Measurements from ENCODE around the gene TNIK. TPM values are rescaled to one million over a fixed set of nuclear protein-coding genes. Genes with fewer than 3 reads are reported as not detected.
A peak's percentile ranks its signal among the peaks of the same experiment; 100 is the strongest.

Gene TNIK
- total RNA-seq, 2 experiments from 2014 or later: 55.2 to 56.9 TPM

- peaks cover 45% of the 10 kb centered on the region for H3K4me1 Mint-ChIP-seq
- POLR2A ChIA-PET: no interaction called here
- peaks cover 12% of the 10 kb centered on the region for H3K9me3 Mint-ChIP-seq
- CTCF ChIA-PET: interaction anchor here (1.2 kb wide), 1 partner anchor 8 kb away, joined by 3 read pairs; no protein-coding TSS in a partner anchor
- H3K27ac Mint-ChIP-seq: no peak overlapping the region
- peaks cover 27% of the 10 kb centered on the region for H3K36me3 Mint-ChIP-seq (ENCODE audit: low read depth)
- no peaks in the 10 kb centered on the region for H3K27me3 Mint-ChIP-seq
- H3K4me3 Mint-ChIP-seq: no peak overlapping the region
- no peak for DNase-seq
Observed at GRCh38 chr3:171277456-171278298, 182.5 kb downstream of the TNIK start.

- no peak overlapping the region for H3K27ac Mint-ChIP-seq
- H3K4me1 Mint-ChIP-seq: peaks cover 47% of the 10 kb centered on the region
- H3K9me3 Mint-ChIP-seq: peaks cover 14% of the 10 kb centered on the region
- ChIA-PET POLR2A (no interaction called here), CTCF (no interaction called here)
- H3K36me3 Mint-ChIP-seq (ENCODE audit: low read depth): peaks cover 32% of the 10 kb centered on the region
- no peak overlapping the region for H3K4me3 Mint-ChIP-seq
- no peak for DNase-seq
- no peaks in the 10 kb centered on the region for H3K27me3 Mint-ChIP-seq
Observed at GRCh38 chr3:171276923-171277322, 183.3 kb downstream of the TNIK start.

- ChIA-PET CTCF (interaction anchor here (0.9 to 1.4 kb wide), 4 partner anchors 10 to 269 kb away, joined by 3 read pairs; no protein-coding TSS in a partner anchor), POLR2A (no interaction called here)
Observed at GRCh38 chr3:171274222-171274621, 186.0 kb downstream of the TNIK start.

GRCh38 chr3:171270541-171270940 is 189.7 kb downstream of the TNIK start:
- Mint-ChIP-seq H3K27me3 (no peaks in the 10 kb centered on the region), H3K4me1 (peaks cover 77% of the 10 kb centered on the region), H3K36me3 (ENCODE audit: low read depth) (peaks cover 24% of the 10 kb centered on the region), H3K9me3 (peaks cover 12% of the 10 kb centered on the region), H3K4me3 (no peak overlapping the region), H3K27ac (peak overlapping the region; percentile 61)
- ChIA-PET POLR2A (no interaction called here), CTCF (interaction anchor here (1.0 kb wide), 1 partner anchor 7 kb away, joined by 3 read pairs; no protein-coding TSS in a partner anchor)
- DNase-seq: no peak

More at GRCh38 chr3:171274222-171274621, 186.0 kb downstream of the TNIK start:
- peaks cover 29% of the 10 kb centered on the region for H3K36me3 Mint-ChIP-seq (ENCODE audit: low read depth)
- no peak for DNase-seq
- H3K4me1 Mint-ChIP-seq: peaks cover 61% of the 10 kb centered on the region
- H3K27ac Mint-ChIP-seq: no peak overlapping the region
- no peaks in the 10 kb centered on the region for H3K27me3 Mint-ChIP-seq
- H3K4me3 Mint-ChIP-seq: no peak overlapping the region
- peaks cover 13% of the 10 kb centered on the region for H3K9me3 Mint-ChIP-seq

- ChIA-PET POLR2A (no interaction called here), CTCF (interaction anchor here (0.8 to 1.7 kb wide), 4 partner anchors 8 to 24 kb away, joined by 3 to 6 read pairs (median 3); no protein-coding TSS in a partner anchor)
- peaks cover 17% of the 10 kb centered on the region for H3K36me3 Mint-ChIP-seq (ENCODE audit: low read depth)
- H3K9me3 Mint-ChIP-seq: peaks cover 6% of the 10 kb centered on the region
- H3K27me3 Mint-ChIP-seq: no peaks in the 10 kb centered on the region
- H3K4me1 Mint-ChIP-seq: peaks cover 75% of the 10 kb centered on the region
- DNase-seq: peak; percentile 28
- H3K4me3 Mint-ChIP-seq: peak overlapping the region; percentile 57
- peak overlapping the region; percentile 15 for H3K27ac Mint-ChIP-seq
Observed at GRCh38 chr3:171269542-171269941, 190.7 kb downstream of the TNIK start.

GRCh38 chr3:171268677-171269076 is 191.5 kb downstream of the TNIK start:
- ChIA-PET CTCF (interaction anchor here (0.7 to 1.7 kb wide), 4 partner anchors 10 to 80 kb away, joined by 3 to 6 read pairs (median 4); no protein-coding TSS in a partner anchor), POLR2A (no interaction called here)
- H3K27ac Mint-ChIP-seq: no peak overlapping the region
- H3K9me3 Mint-ChIP-seq: peaks cover 6% of the 10 kb centered on the region
- H3K4me3 Mint-ChIP-seq: no peak overlapping the region
- H3K36me3 Mint-ChIP-seq (ENCODE audit: low read depth): peaks cover 17% of the 10 kb centered on the region
- DNase-seq: no peak
- H3K4me1 Mint-ChIP-seq: peaks cover 67% of the 10 kb centered on the region
- no peaks in the 10 kb centered on the region for H3K27me3 Mint-ChIP-seq

GRCh38 chr3:171267104-171267503 is 193.1 kb downstream of the TNIK start:
- Mint-ChIP-seq H3K36me3 (ENCODE audit: low read depth) (peaks cover 8% of the 10 kb centered on the region), H3K27ac (peak overlapping the region; percentile 86), H3K9me3 (peaks cover 3% of the 10 kb centered on the region), H3K27me3 (no peaks in the 10 kb centered on the region), H3K4me3 (peak overlapping the region; percentile 1), H3K4me1 (peaks cover 73% of the 10 kb centered on the region)
- ChIA-PET POLR2A (no interaction called here), CTCF (interaction anchor here (0.7 to 1.3 kb wide), 2 partner anchors 13 to 24 kb away, joined by 3 read pairs; no protein-coding TSS in a partner anchor)
- DNase-seq: no peak

- peaks cover 3% of the 10 kb centered on the region for H3K9me3 Mint-ChIP-seq
- H3K27ac Mint-ChIP-seq: peak overlapping the region; percentile 86
- POLR2A ChIA-PET: no interaction called here
Observed at GRCh38 chr3:171266740-171267073, 193.5 kb downstream of the TNIK start.

GRCh38 chr3:171266034-171266739 is 194.0 kb downstream of the TNIK start:
- peak overlapping the region; percentile 86 for H3K27ac Mint-ChIP-seq
- ChIA-PET POLR2A (no interaction called here), CTCF (no interaction called here)
- H3K36me3 Mint-ChIP-seq (ENCODE audit: low read depth): peaks cover 7% of the 10 kb centered on the region
- DNase-seq: no peak
- peaks cover 78% of the 10 kb centered on the region for H3K4me1 Mint-ChIP-seq
- peaks cover 3% of the 10 kb centered on the region for H3K9me3 Mint-ChIP-seq
- no peaks in the 10 kb centered on the region for H3K27me3 Mint-ChIP-seq
- H3K4me3 Mint-ChIP-seq: peak overlapping the region; percentile 11

More at GRCh38 chr3:171266740-171267073, 193.5 kb downstream of the TNIK start:
- CTCF ChIA-PET: interaction anchor here (0.7 to 1.3 kb wide), 2 partner anchors 13 to 24 kb away, joined by 3 read pairs; no protein-coding TSS in a partner anchor
- H3K27me3 Mint-ChIP-seq: no peaks in the 10 kb centered on the region
- DNase-seq: no peak
- peaks cover 5% of the 10 kb centered on the region for H3K36me3 Mint-ChIP-seq (ENCODE audit: low read depth)
- H3K4me1 Mint-ChIP-seq: peaks cover 75% of the 10 kb centered on the region
- H3K4me3 Mint-ChIP-seq: peak overlapping the region; percentile 1

GRCh38 chr3:171264758-171265157 is 195.4 kb downstream of the TNIK start:
- H3K27me3 Mint-ChIP-seq: no peaks in the 10 kb centered on the region
- peaks cover 13% of the 10 kb centered on the region for H3K36me3 Mint-ChIP-seq (ENCODE audit: low read depth)
- H3K9me3 Mint-ChIP-seq: peaks cover 6% of the 10 kb centered on the region
- POLR2A ChIA-PET: no interaction called here
- CTCF ChIA-PET: interaction anchor here (1.4 kb wide), 1 partner anchor 15 kb away, joined by 3 read pairs; no protein-coding TSS in a partner anchor
- no peak for DNase-seq
- peaks cover 70% of the 10 kb centered on the region for H3K4me1 Mint-ChIP-seq
- H3K27ac Mint-ChIP-seq: no peak overlapping the region
- H3K4me3 Mint-ChIP-seq: no peak overlapping the region

- ChIA-PET POLR2A (no interaction called here), CTCF (interaction anchor here (0.5 to 1.4 kb wide), 2 partner anchors 12 to 18 kb away, joined by 3 to 6 read pairs; no protein-coding TSS in a partner anchor)
- no peaks in the 10 kb centered on the region for H3K27me3 Mint-ChIP-seq
- H3K36me3 Mint-ChIP-seq (ENCODE audit: low read depth): peaks cover 12% of the 10 kb centered on the region
- no peak overlapping the region for H3K27ac Mint-ChIP-seq
- peaks cover 4% of the 10 kb centered on the region for H3K9me3 Mint-ChIP-seq
- H3K4me3 Mint-ChIP-seq: no peak overlapping the region
- H3K4me1 Mint-ChIP-seq: peaks cover 68% of the 10 kb centered on the region
- no peak for DNase-seq
Observed at GRCh38 chr3:171262431-171262830, 197.8 kb downstream of the TNIK start.

- Mint-ChIP-seq H3K9me3 (peaks cover 11% of the 10 kb centered on the region), H3K27me3 (no peaks in the 10 kb centered on the region), H3K36me3 (ENCODE audit: low read depth) (peaks cover 21% of the 10 kb centered on the region), H3K4me1 (peaks cover 68% of the 10 kb centered on the region), H3K4me3 (no peak overlapping the region), H3K27ac (no peak overlapping the region)
- ChIA-PET POLR2A (no interaction called here), CTCF (interaction anchor here (1.4 kb wide), 1 partner anchor 11 kb away, joined by 6 read pairs; no protein-coding TSS in a partner anchor)
- DNase-seq: no peak
Observed at GRCh38 chr3:171261487-171261886, 198.7 kb downstream of the TNIK start.

- no peak overlapping the region for H3K4me3 Mint-ChIP-seq
- H3K27me3 Mint-ChIP-seq: no peaks in the 10 kb centered on the region
- H3K27ac Mint-ChIP-seq: no peak overlapping the region
- ChIA-PET CTCF (no interaction called here), POLR2A (no interaction called here)
- peaks cover 69% of the 10 kb centered on the region for H3K4me1 Mint-ChIP-seq
- DNase-seq: no peak
- H3K9me3 Mint-ChIP-seq: peaks cover 11% of the 10 kb centered on the region
- H3K36me3 Mint-ChIP-seq (ENCODE audit: low read depth): peaks cover 26% of the 10 kb centered on the region
Observed at GRCh38 chr3:171260899-171261298, 199.3 kb downstream of the TNIK start.
